Middle frontal gyrus (tissue), 1 donor: ENCODE measurements around the gene TLK1.
A peak's percentile ranks its signal among the peaks of the same experiment; 100 is the strongest.

Source experiments
- DNase-seq: peaks from one replicate; pipeline ENCODE4 v3.0.0-alpha.2; 2015; ENCODE audit warnings: low spot score; ENCODE audit errors: extremely low spot score

TLK1 gene

GRCh38 chr2:171008550-171009205, 152.0 kb downstream of the TLK1 start:
- no peak for DNase-seq

DNA sequence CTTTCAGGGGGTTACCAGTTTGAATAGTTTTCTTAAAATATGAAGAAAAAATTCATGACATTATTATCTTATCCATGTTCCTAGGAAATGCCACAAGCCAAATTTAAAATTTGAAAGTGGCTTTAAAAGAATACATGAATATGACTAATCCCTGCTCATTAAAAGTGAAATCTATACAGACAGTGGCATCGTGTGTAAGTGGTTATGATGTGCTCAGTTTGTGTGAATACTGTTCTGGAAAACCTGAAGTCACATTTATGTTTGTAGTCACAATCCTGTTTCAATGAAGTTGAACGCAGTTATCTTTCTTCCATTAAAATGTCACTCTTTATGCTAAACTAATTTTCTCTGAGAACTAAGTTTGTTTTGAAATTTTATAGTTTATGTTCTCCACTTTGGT, 155.9 kb downstream of the TLK1 start:
- DNase-seq, result no peak

- no peak for DNase-seq
Measured at GRCh38 chr2:171004363-171004762, 156.3 kb downstream of the TLK1 start.

DNA sequence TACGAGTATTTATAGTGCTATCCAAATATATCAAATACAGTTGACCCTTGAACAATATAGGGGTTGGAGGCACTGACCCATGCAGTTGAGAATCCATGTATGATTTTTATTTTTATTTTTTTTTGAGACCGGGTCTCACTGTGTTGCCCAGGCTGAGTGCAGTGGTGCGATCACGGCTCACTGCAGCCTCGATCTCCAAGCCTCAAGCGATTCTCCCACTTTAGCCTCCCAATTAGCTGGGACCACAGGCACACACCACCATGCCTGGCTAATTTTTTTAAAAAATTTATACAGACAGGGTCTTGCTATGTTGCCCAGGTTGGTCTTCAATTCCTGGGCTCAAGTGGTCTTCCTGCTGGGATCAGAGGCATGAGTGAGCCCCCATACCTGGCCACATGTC, 161.0 kb downstream of the TLK1 start:
- DNase-seq, result no peak

- no peak for DNase-seq
Measured at GRCh38 chr2:170997893-170998597, 162.6 kb downstream of the TLK1 start.

- DNase-seq, result no peak
Measured at GRCh38 chr2:170996316-170996715, 164.4 kb downstream of the TLK1 start.

- DNase-seq, result no peak
Measured at GRCh38 chr2:170991398-170992182, 169.1 kb downstream of the TLK1 start.

DNA sequence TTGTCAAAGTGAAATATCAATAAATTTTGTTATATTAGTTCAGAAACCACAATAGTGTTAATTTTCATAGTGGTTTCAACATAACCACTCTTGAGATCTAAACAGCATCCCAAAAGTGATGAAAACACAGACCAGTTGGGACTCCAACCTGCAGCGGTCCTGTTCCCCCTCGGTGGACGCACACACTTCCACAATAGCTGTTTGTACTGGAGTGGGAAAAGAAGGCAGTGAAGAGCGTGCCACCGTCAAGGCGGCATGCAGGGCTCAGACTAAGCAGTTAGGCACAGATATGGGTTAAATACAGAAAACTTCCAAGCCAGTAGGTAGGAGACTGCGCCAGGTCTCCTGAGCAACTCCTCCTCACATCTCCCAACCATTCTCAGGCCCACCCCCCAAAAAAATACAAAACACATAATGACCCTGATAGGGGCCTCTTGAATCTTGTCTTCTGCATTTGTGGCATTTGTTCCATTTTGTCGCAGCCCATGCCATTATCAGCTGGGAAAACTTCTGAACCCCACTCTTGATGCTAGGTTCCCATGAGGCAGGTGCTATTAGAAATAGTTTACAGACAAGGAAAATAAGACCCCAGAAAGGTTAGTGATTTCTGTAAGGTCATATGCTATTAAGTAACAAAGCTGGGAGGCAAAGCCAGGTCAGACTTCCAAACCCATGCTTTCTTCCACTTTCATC, 174.0 kb downstream of the TLK1 start:
- no peak for DNase-seq

DNA sequence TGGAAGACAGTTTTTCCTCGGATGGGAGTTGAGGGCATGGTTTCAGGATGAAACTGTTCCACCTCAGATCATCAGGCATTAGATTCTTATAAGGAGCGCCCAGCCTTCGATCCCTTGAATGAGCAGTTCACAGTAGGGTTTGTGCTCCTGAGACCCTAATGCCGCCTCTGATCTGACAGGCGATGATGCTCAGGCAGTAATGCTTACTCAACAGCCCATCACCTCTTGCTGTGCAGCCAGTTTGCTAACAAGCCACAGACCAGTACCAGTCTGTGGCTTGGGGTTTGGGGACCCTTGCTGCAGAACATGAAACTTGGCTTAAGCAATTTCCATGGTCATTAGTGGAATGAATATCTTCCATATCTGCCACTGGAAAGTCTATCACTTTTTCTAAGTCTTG, 175.3 kb downstream of the TLK1 start:
- DNase-seq, result no peak

- no peak for DNase-seq
Measured at GRCh38 chr2:170984079-170984478, 176.6 kb downstream of the TLK1 start.

DNA sequence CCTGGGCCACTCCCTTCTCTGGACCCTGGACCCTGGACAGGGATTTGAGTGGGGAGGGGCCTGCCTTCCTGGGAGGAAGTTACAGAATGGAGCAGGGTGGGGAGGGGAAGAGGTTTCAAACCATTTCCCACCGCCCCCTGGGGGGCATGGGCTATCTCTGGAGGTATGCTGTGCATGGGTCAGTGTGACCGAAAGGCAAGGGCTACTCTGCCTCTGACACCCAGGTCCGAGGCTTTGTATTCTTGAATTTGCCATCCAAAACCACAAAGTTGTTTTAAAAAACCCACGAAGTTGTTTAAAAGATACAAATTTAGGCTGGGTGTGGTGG, 184.8 kb downstream of the TLK1 start:
- no peak for DNase-seq

DNA sequence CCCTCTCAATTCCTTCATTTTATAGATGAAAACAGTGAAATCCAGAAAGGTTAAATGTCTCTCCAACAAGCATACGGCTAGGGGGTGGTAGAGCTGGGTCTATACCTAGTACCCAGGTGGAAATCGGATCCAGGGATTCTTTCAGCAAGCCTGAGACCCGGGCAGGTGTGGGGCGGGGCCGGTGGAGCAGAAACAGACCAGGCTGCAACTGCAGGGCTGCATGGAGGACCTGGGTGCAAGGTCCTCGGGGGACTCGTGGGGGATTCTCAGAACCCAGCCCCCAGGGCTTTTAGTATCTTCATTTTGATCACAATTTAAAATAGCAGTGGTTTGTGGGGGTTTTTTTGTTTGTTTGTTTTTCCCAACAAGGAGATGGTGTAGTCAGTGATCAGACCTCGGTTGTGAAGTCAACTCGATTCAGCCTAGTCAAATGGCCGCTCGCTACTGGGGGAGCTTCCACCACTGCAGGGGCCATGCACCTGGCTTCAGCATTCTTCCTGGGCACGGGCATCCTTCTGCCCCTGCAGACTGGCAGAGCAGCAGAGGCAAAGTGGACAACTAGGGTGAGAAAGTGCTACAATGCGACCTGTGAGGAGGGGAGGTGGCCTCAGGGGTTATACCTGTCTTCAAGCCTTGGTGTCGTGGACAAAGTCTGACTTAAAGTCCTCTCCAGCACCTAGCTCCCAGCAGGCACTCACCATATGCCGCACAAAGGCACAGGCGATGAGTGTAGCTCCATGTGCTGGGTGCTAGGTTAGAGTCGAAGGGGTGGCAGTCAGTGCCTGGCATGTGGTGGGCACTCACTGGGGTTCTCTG, 185.4 kb downstream of the TLK1 start:
- DNase-seq, result no peak

DNA sequence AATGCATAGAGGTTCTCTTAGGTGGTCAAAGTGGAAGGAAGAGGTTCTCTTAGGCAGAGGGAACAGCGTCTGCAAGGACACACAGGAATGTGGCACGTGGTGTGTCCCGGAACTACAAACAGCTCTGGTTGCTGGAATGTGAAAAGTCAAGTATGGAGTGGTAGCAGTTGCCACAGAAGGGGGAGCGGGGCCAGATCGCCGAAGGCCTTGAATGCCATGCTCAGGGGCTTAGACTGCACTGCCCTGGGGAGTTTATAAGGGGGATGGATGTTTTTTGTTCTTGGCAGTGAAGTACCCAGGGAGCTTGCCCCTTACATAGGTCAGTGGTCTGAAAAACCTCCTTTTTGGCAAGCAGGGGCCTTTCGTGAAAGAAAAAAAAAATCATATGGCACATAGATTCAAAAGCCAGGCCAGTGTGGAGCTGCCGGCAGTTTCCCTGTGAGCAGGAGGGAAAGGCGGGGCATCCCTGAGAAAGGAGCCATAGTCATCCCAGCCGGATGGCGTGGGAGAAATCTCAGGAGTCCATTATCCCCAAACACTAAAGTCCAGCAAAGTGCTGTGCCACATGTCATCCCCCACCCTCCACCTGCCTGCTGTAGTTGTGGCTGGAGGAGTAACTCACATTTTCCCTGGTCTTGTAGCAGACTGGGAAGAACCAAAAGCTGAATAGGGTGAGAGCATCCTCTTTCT, 186.2 kb downstream of the TLK1 start:
- no peak for DNase-seq

DNA sequence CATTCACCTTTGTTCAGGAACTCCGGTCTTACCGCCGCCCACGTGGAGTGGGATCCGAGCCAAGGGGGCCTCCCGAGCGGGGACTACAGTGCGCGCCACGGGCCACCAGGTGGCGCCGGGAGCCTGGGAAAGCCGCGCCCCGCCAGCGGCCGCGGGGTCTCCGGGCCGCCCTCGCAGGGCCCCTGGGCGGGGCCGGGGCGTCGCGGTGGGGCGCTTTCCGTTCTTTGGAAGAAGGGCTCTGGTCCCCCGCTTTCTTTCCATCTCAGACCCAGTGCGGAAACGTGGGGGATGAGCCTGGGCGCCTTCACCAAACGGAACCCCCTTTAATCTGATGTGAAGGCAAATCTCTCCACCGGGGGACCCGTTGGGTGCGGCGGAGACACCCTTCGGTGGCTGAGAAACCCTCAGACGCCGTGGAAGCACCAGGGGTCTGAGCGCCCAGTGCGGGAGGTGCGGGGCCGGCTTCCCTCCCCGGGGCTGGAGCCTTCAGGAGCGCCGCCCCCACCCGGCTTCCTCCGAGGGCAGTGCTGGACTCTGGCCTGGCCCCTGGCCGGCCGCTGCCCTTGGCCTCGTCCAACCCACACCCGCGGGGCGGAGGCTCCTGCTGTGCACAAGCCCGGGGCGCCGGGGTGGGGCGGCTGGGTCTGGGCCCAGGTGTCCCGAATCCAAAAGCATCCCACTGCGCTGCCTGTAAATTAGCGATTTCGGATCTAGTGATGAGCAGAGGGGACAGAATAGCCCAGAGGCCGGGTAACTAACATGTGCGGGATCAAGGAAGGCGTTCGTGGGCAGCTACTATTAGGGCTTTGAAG, 187.0 kb downstream of the TLK1 start:
- peak; percentile 69 for DNase-seq

DNA sequence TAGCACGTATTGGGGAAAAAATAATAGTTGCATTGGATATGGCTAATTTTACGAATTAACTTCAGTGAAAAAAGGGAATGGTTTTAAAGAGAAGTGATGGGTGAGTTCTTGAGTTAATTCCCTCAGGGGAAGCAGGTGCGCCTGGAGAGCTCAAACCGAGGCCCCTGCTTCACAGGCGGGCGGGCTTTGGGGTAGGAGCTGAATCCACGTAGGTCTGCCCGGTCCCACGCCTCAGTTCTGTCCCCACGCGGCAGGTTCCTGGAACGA, 187.5 kb downstream of the TLK1 start:
- no peak for DNase-seq

DNA sequence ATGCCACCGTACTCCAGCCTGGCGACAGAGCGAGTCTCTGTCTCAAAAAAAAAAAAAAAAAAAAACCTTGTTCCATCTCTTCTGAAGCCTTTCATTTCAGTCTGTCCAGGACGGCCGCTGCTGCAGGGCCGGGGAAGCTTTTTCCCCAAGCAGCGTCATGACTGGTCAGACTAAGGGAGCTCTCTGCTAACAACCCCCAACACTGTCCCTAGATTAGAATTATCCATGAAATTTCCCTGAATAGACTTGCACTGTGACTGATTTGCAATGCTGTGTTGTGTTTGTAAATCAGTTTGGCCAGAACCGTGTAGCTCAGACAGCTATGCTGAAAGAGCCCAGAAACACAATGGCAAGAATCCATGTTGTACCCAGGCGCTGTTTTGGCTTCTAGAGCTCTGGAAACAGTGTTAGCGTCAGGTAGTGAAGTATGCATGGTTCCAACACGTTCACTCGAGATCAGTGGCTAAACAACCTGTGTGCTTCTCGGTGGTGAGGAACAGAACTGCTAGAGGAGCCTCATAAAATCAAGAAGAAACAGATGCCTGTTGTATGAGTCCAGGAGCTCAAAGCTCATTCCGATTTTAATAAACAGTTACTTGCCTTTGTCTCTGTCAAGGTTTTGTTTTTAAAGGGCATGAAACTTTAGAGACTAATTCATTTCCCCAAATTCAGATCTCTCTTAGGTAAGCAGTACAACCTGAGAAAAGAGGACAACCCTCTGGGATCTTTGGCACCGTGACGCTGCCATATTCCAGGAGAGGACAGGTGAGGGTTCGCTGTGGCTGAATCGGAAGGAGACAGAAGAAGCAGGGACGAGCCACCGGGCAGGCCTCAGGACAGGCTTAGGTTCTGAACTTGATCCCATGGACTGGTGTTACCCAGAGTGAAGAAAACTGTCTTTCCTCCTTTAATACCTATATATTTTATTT, 188.1 kb downstream of the TLK1 start:
- DNase-seq, result no peak

DNA sequence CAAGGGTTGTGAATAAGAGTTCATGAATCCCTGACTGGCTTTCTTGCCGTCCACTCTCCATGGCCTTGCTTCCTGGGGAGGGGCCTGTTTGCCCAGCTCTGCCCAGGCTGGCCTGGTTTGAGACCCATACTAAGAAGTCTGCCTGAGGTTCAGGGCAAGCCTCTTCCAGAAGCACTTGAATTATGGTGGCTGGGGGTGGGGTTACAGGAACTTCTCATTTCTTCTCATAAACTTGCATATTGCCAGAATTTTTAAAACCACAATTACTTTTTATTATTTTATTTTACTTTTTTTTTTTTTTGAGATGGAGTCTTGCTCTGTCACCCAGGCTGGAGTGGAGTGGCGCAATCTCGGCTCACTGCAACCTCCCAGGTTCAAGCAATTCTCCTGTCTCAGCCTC, 189.6 kb downstream of the TLK1 start:
- no peak for DNase-seq

DNA sequence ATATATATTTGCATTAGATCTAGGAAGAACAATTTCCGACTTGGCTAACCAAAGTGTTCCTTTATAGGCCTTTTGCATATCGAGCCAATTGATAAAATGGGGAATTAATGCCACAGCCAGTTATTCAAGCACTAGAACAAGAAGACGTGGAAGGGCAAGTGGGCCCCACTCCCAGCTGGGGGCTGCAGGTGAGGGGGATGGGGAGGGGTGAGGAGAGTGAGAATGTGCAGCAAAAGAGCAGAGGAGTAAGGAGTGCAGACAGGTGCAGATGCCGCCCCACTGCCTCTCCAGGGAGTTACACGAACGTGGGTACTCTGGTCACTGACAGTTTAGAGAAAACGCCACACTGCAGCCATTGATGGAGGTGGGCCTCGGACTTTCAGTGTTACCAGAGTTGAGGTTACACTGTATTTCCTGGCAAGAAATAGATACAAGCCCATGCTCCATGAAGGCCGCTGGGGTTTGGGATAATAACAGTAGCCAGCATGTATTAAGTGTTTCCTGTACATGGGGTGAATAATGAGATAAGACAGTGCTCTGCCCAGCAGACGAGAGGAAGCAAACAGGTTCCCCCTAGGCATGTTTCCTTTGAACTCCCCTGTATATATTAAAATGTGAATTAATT, 190.7 kb downstream of the TLK1 start:
- DNase-seq, result no peak
